ENCODE data around the gene EPS8L1. TPM values are rescaled to one million over a fixed set of nuclear protein-coding genes. Genes with fewer than 3 reads are reported as not detected.

The EPS8L1 gene
- total and polyA plus RNA-seq, 2 donors (not counting 1 experiment from before 2014, with no cell fraction given): 0.72 to 1.0 TPM

DNA sequence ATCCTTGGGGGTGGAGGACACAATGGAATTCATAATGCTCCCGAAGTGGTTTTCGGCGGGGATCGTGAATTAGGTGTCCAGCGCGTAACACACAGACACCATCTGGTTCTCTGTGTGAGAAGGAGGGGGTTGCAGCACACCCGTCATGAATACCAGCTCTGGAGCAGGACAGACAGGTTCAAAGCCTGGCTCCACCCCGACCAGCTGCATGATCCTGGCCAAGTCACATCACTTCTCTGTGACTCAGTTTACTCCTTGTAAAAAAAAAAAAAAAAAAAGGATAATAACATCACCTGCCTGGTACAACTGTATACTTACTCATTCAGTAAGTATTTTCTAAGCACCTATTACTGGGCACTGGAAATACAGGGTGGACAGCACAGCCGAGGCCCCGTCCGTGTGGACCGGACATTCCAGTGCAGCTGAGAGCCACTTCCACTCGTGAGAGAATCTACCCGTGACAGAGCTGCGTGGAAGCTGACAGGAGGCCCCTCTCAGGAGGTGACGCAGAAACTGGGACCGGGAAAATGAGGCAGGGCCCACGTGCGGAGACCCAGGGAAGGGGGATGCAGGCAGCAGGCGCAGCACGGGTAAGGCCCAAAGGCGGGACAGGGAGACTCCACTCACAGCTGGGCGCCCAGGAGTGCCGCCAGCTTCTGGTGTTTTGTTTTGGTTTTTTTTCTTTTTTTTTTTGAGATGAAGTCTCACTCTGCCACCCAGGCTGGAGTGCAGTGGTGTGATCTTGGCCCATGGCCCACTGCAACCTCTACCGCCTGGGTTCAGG, 24.7 kb upstream of the EPS8L1 start:
- Mint-ChIP-seq H3K4me1 (no peaks in the 10 kb centered on the region), H3K27me3 (no peaks in the 10 kb centered on the region), H3K27ac (no peak overlapping the region), H3K9me3 (ENCODE audit: insufficient read depth) (no peaks in the 10 kb centered on the region), H3K4me3 (no peak overlapping the region)
- no peak overlapping the region for H3K9ac ChIP-seq (ENCODE audit: low read length)
- H3K27me3 ChIP-seq (replicated peaks in 1 of 4; ENCODE audit: control extremely low read depth in 1 of 4, control insufficient read depth in 3 of 4, insufficient read depth in 4 of 4, low read length in 3 of 4): no peaks in the 10 kb centered on the region
- H2AFZ ChIP-seq (ENCODE audit: insufficient read depth, low read depth, low read length, poor library complexity, severe bottlenecking): no peak overlapping the region
- H3K4me1 ChIP-seq (ENCODE audit: control insufficient read depth in 2 of 2, insufficient read depth in 2 of 2, low read length in 2 of 2): no peaks in the 10 kb centered on the region
- ChIA-PET CTCF (no interaction called here), POLR2A (no interaction called here)
- intact Hi-C loops (cut with micrococcal nuclease): no loop called here
- H3K36me3 ChIP-seq (replicated peaks in 1 of 2; ENCODE audit: control extremely low read depth in 1 of 2, control insufficient read depth in 1 of 2, extremely low read depth in 1 of 2, insufficient read depth in 2 of 2, low read length in 1 of 2): peaks cover 0 to 44% of the 10 kb centered on the region in 2 experiments
- H3K4me2 ChIP-seq (replicated peaks; ENCODE audit: low read depth, low read length, poor library complexity, severe bottlenecking): no peak overlapping the region
- TF ChIP-seq, protein P1, sequence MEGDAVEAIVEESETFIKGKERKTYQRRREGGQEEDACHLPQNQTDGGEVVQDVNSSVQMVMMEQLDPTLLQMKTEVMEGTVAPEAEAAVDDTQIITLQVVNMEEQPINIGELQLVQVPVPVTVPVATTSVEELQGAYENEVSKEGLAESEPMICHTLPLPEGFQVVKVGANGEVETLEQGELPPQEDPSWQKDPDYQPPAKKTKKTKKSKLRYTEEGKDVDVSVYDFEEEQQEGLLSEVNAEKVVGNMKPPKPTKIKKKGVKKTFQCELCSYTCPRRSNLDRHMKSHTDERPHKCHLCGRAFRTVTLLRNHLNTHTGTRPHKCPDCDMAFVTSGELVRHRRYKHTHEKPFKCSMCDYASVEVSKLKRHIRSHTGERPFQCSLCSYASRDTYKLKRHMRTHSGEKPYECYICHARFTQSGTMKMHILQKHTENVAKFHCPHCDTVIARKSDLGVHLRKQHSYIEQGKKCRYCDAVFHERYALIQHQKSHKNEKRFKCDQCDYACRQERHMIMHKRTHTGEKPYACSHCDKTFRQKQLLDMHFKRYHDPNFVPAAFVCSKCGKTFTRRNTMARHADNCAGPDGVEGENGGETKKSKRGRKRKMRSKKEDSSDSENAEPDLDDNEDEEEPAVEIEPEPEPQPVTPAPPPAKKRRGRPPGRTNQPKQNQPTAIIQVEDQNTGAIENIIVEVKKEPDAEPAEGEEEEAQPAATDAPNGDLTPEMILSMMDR (IDR thresholded peaks at IDR 0.05): no peak
- no peak for TF ChIP-seq EZH2 (IDR thresholded peaks at IDR 0.05; ENCODE audit: borderline replicate concordance, insufficient read depth, low read depth, low read length, poor library complexity, severe bottlenecking)
- H3K4me3 ChIP-seq (ENCODE audit: control extremely low read depth in 1 of 5, extremely low read depth in 1 of 5, insufficient read depth in 1 of 5, low read depth in 2 of 5, low read length in 4 of 5): no peak overlapping the region
- H4K20me1 ChIP-seq (ENCODE audit: control insufficient read depth, insufficient read depth, low read length, poor library complexity, severe bottlenecking): no peaks in the 10 kb centered on the region
- ATAC-seq (ENCODE audit: low read depth): no peak
- no peak overlapping the region for H3K27ac ChIP-seq (ENCODE audit: low read length in 2 of 2)
- no peaks in the 10 kb centered on the region for H3K9me3 ChIP-seq (ENCODE audit: control extremely low read depth in 1 of 3, control insufficient read depth in 2 of 3, insufficient read depth in 1 of 3, low read length in 2 of 3)
- DNase-seq: no peak
- 99% methylated on average over 22 of the region's 25 CpGs for WGBS (ENCODE audit: insufficient coverage)
- H3K79me2 ChIP-seq (ENCODE audit: control insufficient read depth, insufficient read depth, low read length): no peaks in the 10 kb centered on the region

DNA sequence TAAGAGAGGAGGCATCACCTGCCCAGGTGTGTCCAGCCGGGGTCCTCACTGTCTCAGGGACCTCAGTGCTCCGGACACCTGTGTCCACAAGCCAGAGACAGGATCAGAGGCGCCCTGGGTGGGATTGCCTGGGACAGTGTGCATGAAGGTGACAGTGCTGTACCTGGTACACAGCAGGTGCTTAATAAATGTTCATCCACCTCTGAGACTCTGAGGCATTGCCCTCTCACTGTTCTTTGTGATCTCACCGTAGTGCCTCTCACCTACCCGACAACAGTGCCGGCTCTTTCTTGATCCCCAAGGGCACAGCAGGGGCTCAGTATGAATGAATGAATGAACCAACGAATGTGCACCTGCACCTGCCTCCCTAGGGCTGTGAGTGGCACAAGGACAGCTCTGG, 21.9 kb upstream of the EPS8L1 start:
- H3K4me1 ChIP-seq (ENCODE audit: control insufficient read depth in 2 of 2, insufficient read depth in 2 of 2, low read length in 2 of 2): no peaks in the 10 kb centered on the region
- DNase-seq (no peak), ATAC-seq (ENCODE audit: low read depth) (no peak)
- ChIA-PET POLR2A (no interaction called here), CTCF (no interaction called here)
- no peak overlapping the region for H2AFZ ChIP-seq (ENCODE audit: insufficient read depth, low read depth, low read length, poor library complexity, severe bottlenecking)
- no peaks in the 10 kb centered on the region for H4K20me1 ChIP-seq (ENCODE audit: control insufficient read depth, insufficient read depth, low read length, poor library complexity, severe bottlenecking)
- 96% methylated on average over 7 of the region's 7 CpGs for WGBS (ENCODE audit: insufficient coverage)
- H3K9ac ChIP-seq (ENCODE audit: low read length): no peak overlapping the region
- TF ChIP-seq EZH2 (IDR thresholded peaks at IDR 0.05; ENCODE audit: borderline replicate concordance, insufficient read depth, low read depth, low read length, poor library complexity, severe bottlenecking): no peak
- TF ChIP-seq, protein P1 (IDR thresholded peaks at IDR 0.05): no peak
- no peaks in the 10 kb centered on the region for H3K4me1 Mint-ChIP-seq
- H3K4me2 ChIP-seq (replicated peaks; ENCODE audit: low read depth, low read length, poor library complexity, severe bottlenecking): no peak overlapping the region
- H3K27me3 ChIP-seq (replicated peaks in 1 of 4; ENCODE audit: control extremely low read depth in 1 of 4, control insufficient read depth in 3 of 4, insufficient read depth in 4 of 4, low read length in 3 of 4): no peaks in the 10 kb centered on the region
- no peak overlapping the region for H3K4me3 Mint-ChIP-seq
- peaks cover 3% of the 10 kb centered on the region for H3K79me2 ChIP-seq (ENCODE audit: control insufficient read depth, insufficient read depth, low read length)
- H3K9me3 ChIP-seq (ENCODE audit: control extremely low read depth in 1 of 3, control insufficient read depth in 2 of 3, insufficient read depth in 1 of 3, low read length in 2 of 3): peaks cover 0 to 10% (median 0%) of the 10 kb centered on the region in 3 donors
- H3K27me3 Mint-ChIP-seq: no peaks in the 10 kb centered on the region
- intact Hi-C loops (cut with micrococcal nuclease): no loop called here
- peaks cover 4 to 42% of the 10 kb centered on the region in 2 experiments for H3K36me3 ChIP-seq (replicated peaks in 1 of 2; ENCODE audit: control extremely low read depth in 1 of 2, control insufficient read depth in 1 of 2, extremely low read depth in 1 of 2, insufficient read depth in 2 of 2, low read length in 1 of 2)
- no peak overlapping the region for H3K4me3 ChIP-seq (ENCODE audit: control extremely low read depth in 1 of 5, extremely low read depth in 1 of 5, insufficient read depth in 1 of 5, low read depth in 2 of 5, low read length in 4 of 5)
- H3K27ac ChIP-seq (ENCODE audit: low read length in 2 of 2): no peak overlapping the region
- H3K27ac Mint-ChIP-seq: no peak overlapping the region
- H3K9me3 Mint-ChIP-seq (ENCODE audit: insufficient read depth): no peaks in the 10 kb centered on the region

Data from B cell (primary cell).